ENCODE measurements around the gene HSPG2.
A peak's percentile ranks its signal among the peaks of the same experiment; 100 is the strongest.
"Not testable (repeated sequence)": the region's sequence is repeated elsewhere in the genome, so short reads cannot be mapped to it uniquely, and the experiment has no call there.

HSPG2 gene

DNA sequence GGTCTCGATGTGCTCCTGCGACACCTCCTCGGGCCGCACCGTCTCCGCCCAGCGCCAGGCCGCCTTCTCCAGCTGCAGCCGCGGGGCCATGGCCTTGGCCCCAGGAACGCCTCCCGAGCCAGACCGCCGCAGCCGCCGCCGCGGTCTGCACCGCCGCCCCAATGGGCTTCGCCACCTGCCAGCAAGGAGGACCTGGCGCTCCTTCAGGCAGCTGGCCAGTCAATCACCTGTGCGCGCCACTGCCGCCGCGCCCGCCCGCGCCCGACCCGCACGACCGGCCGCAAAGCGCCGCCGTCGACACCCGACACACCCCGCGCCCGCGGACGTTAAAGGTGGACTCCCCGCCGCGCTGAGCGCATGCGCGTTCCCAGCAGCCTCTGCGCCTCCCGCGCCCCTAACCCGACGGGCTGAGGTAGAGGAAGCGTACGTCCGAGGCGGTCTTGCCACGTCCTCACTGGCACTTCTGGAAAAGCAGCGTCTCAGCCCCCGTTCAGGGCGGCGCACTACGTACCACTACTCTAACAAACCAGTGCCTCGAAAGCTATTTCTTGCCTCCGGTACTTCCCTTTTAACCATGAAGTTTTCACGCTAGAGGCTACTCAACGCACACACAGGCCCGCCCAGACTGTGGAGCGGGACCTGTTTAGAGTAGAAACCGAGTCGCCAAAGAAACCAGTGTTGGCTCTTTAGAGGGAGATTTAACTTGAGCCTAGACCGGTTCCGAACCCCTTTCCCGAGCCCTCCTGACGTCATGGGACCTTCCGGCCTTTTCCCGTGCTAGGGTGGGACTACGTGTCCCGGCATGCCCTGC is 154.0 kb downstream of the HSPG2 start, which contains the start of gene USP48:
USP48 (minus strand) TSS at position 282 of the 811 bp plus-strand sequence; CDS start at position 90, 192 bp downstream.
- no peak for TF ChIP-seq ZFX (IDR thresholded peaks at IDR 0.05; ENCODE audit: borderline replicate concordance)
- no peak for TF ChIP-seq CTCF (IDR thresholded peaks at IDR 0.05)
- peak within 1 kb of the TSS; percentile 95 for H3K27ac ChIP-seq

DNA sequence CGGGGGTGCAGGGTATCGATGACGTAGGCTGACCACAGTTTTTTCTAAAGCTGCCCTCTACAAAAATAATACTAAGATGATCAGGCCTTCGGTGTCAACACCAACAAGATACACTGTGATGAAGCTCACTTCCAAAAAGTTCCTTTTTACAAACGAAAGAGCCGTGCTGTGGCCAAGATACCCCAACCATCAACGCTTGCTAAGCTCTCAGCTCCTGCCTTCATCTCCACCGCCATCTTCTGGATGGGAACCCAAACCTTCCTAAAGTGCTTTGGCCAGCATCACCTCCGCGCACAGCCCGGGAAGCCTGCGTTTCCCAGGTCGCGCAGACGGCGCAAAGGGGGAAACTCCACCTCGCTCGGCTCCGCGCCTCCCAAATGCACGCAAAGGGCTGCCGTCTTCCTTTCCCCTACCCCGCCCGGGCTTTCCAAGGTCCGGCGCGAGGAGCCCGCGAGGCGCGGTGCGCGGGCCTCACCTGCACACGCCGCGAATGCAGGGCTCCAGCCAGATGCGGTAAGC is 154.7 kb downstream of the HSPG2 start:
- H3K27ac ChIP-seq = peak overlapping the region; percentile 95
- TF ChIP-seq ZFX (IDR thresholded peaks at IDR 0.05; ENCODE audit: borderline replicate concordance) (no peak), CTCF (IDR thresholded peaks at IDR 0.05) (peak; percentile 40)

- H3K27ac ChIP-seq = peak overlapping the region; percentile 95
- TF ChIP-seq CTCF (IDR thresholded peaks at IDR 0.05) = no peak
- no peak for TF ChIP-seq ZFX (IDR thresholded peaks at IDR 0.05; ENCODE audit: borderline replicate concordance)
Measured at GRCh38 chr1:21781815-21782348, 155.2 kb downstream of the HSPG2 start.

- no peak overlapping the region for H3K27ac ChIP-seq
- TF ChIP-seq ZFX (IDR thresholded peaks at IDR 0.05; ENCODE audit: borderline replicate concordance) (no peak), CTCF (IDR thresholded peaks at IDR 0.05) (no peak)
Measured at GRCh38 chr1:21779613-21780521, 157.2 kb downstream of the HSPG2 start.

DNA sequence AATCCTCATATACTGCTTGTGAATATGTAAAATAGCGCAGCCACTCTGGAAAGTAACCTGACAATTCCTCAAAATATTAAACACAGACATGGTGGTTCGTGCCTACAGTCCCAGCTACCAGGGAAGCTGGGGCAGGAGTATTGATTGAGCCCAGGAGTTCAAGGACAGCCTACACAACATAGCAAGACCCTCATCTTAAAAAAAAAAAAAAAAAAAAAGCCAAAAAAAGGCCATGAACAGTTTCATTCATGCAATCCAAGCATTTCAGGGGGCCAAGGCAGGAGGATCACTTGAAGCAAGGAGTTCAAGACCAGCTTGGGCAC is 158.7 kb downstream of the HSPG2 start:
- H3K27ac ChIP-seq = no peak overlapping the region
- no peak for TF ChIP-seq CTCF (IDR thresholded peaks at IDR 0.05)
- TF ChIP-seq ZFX (IDR thresholded peaks at IDR 0.05; ENCODE audit: borderline replicate concordance) = no peak

GRCh38 chr1:21776925-21777324 is 160.2 kb downstream of the HSPG2 start:
- not testable (repeated sequence) for H3K27ac ChIP-seq

DNA sequence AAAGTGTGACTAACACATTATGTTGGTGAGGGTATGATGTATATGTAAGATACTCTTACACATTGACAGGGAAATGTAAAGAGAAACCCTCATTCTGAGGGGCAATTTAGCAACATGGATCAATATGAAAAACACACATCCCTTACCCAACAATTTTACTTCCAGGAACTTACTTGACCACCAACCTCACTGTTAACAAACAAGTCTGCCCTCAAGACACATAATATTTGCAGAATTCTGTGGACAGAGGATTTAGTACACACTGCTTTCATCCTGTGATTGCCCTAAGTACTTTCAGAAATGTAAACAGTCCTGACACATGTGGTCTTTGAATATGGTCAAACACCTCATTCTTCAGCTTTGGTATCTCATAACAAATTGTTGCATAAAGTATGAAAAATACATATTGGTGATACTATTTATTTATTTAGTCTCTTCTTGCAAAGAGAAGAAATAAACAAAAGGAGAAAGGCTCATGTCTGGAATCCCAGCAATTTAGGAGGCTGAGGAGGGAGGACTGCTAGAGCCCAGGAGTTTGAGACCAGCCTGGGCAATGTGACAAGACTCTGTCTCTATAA is 161.0 kb downstream of the HSPG2 start:
- no peak overlapping the region for H3K27ac ChIP-seq
- TF ChIP-seq ZFX (IDR thresholded peaks at IDR 0.05; ENCODE audit: borderline replicate concordance) = no peak
- TF ChIP-seq CTCF (IDR thresholded peaks at IDR 0.05) = no peak

Measured in 22Rv1 (cell line).